ENCODE results near the gene ZNF77. TPM values are rescaled to one million over a fixed set of nuclear protein-coding genes. Genes with fewer than 3 reads are reported as not detected.
A peak's percentile ranks its signal among the peaks of the same experiment; 100 is the strongest.

ZNF77 gene
- total and polyA plus RNA-seq, 2 donors (not counting 1 experiment from before 2014, with no cell fraction given), result 4.0 to 6.4 TPM

DNA sequence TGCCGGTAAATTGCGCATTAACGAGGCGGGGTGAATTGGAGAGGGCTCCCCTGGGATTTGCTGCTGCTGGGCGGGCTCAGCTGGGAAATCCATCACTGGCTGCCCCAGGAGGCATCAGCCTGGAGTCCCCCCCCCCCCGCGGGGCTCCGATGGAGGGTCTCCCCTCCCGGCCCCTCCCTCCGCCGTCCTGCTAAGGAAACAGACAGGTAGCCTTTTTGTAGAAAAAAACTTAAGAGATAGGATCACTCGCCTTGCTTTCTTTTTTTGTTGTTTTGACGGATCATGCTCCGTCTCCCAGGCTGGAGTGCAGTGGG is 39.4 kb upstream of the ZNF77 start:
- Histone ChIP-seq H3K27me3 (replicated peaks in 1 of 4; ENCODE audit: control extremely low read depth in 1 of 4, control insufficient read depth in 3 of 4, insufficient read depth in 4 of 4, low read length in 3 of 4) (peaks cover 0 to 16% (median 2%) of the 10 kb centered on the region in 4 experiments), H3K4me3 (ENCODE audit: control extremely low read depth in 1 of 5, extremely low read depth in 1 of 5, insufficient read depth in 1 of 5, low read depth in 2 of 5, low read length in 4 of 5) (peak overlapping the region in 2 of 5 experiments; percentile 2 to 10), H3K27ac (ENCODE audit: low read length in 2 of 2) (no peak overlapping the region), H3K9ac (ENCODE audit: low read length) (peak overlapping the region; percentile 32), H3K4me2 (replicated peaks; ENCODE audit: low read depth, low read length, poor library complexity, severe bottlenecking) (peak overlapping the region; percentile 69), H3K36me3 (replicated peaks in 1 of 2; ENCODE audit: control extremely low read depth in 1 of 2, control insufficient read depth in 1 of 2, extremely low read depth in 1 of 2, insufficient read depth in 2 of 2, low read length in 1 of 2) (no peaks in the 10 kb centered on the region), H4K20me1 (ENCODE audit: control insufficient read depth, insufficient read depth, low read length, poor library complexity, severe bottlenecking) (no peaks in the 10 kb centered on the region), H3K9me3 (ENCODE audit: control extremely low read depth in 1 of 3, control insufficient read depth in 2 of 3, insufficient read depth in 1 of 3, low read length in 2 of 3) (no peaks in the 10 kb centered on the region), H3K4me1 (ENCODE audit: control insufficient read depth in 2 of 2, insufficient read depth in 2 of 2, low read length in 2 of 2) (peaks cover 14 to 22% of the 10 kb centered on the region in 2 donors), H2AFZ (ENCODE audit: insufficient read depth, low read depth, low read length, poor library complexity, severe bottlenecking) (peak overlapping the region; percentile 22), H3K79me2 (ENCODE audit: control insufficient read depth, insufficient read depth, low read length) (no peaks in the 10 kb centered on the region)
- CTCF ChIA-PET, result no interaction called here
- Mint-ChIP-seq H3K4me1 (peaks cover 13% of the 10 kb centered on the region), H3K27ac (no peak overlapping the region), H3K27me3 (peaks cover 9% of the 10 kb centered on the region), H3K4me3 (peak overlapping the region; percentile 47), H3K9me3 (ENCODE audit: insufficient read depth) (no peaks in the 10 kb centered on the region)
- 0% methylated on average over 6 of the region's 14 CpGs for whole genome bisulfite sequencing (ENCODE audit: insufficient coverage)
- intact Hi-C loops (cut with micrococcal nuclease), result no loop called here
- ATAC-seq (ENCODE audit: low read depth) (no peak), DNase-seq (no peak)
- POLR2A ChIA-PET, result no interaction called here
- TF ChIP-seq EZH2 (IDR thresholded peaks at IDR 0.05; ENCODE audit: borderline replicate concordance, insufficient read depth, low read depth, low read length, poor library complexity, severe bottlenecking), result no peak
- TF ChIP-seq, protein P1, sequence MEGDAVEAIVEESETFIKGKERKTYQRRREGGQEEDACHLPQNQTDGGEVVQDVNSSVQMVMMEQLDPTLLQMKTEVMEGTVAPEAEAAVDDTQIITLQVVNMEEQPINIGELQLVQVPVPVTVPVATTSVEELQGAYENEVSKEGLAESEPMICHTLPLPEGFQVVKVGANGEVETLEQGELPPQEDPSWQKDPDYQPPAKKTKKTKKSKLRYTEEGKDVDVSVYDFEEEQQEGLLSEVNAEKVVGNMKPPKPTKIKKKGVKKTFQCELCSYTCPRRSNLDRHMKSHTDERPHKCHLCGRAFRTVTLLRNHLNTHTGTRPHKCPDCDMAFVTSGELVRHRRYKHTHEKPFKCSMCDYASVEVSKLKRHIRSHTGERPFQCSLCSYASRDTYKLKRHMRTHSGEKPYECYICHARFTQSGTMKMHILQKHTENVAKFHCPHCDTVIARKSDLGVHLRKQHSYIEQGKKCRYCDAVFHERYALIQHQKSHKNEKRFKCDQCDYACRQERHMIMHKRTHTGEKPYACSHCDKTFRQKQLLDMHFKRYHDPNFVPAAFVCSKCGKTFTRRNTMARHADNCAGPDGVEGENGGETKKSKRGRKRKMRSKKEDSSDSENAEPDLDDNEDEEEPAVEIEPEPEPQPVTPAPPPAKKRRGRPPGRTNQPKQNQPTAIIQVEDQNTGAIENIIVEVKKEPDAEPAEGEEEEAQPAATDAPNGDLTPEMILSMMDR (IDR thresholded peaks at IDR 0.05), result no peak

DNA sequence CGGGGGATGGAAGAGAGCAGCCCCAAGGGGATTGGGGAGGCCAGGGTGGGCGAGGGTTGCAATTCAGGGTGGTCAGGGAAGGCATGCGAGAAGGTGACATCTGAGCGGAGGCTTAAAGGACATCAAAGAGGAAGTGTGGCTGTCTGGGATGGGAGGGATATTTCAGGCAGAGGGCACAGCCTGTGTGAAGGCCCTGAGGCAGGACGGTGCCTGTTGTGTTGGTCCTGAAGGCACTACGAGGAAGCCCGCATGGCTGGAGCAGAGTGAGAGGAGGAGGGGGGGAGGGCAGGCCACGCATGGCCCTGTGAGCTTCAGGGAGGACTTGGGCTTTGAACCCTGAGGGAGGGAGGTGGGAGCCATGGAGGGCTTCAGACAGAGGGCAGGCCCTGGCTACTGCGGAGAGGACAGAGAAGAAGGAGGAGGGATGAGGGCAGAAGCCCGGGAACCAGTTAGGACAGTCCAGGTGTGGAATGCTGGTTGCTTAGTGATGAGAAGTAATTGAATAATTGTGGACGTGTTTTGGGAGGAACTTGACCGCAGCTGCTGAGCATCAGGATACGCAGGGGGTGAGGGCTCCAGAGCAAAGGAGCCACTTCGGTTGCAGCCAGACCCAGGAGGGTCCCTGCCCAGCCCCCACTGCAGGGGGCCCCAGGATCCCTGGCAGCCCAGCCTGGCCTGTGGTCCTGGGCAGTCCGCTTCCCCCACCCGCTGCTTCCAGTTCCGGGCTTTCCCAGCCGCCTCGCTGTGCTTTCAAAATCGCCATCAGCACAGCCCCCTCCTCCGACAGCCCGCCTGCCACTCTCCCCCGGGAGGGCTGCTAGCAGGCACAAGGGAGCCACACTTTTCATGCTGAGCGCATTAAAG is 38.8 kb upstream of the ZNF77 start:
- Histone ChIP-seq H3K9me3 (ENCODE audit: control extremely low read depth in 1 of 3, control insufficient read depth in 2 of 3, insufficient read depth in 1 of 3, low read length in 2 of 3) (no peaks in the 10 kb centered on the region), H3K4me3 (ENCODE audit: control extremely low read depth in 1 of 5, extremely low read depth in 1 of 5, insufficient read depth in 1 of 5, low read depth in 2 of 5, low read length in 4 of 5) (peak overlapping the region in 2 of 5 experiments; percentile 2 to 10), H3K27me3 (replicated peaks in 1 of 4; ENCODE audit: control extremely low read depth in 1 of 4, control insufficient read depth in 3 of 4, insufficient read depth in 4 of 4, low read length in 3 of 4) (peaks cover 0 to 15% (median 2%) of the 10 kb centered on the region in 4 experiments), H3K36me3 (replicated peaks in 1 of 2; ENCODE audit: control extremely low read depth in 1 of 2, control insufficient read depth in 1 of 2, extremely low read depth in 1 of 2, insufficient read depth in 2 of 2, low read length in 1 of 2) (no peaks in the 10 kb centered on the region), H3K4me1 (ENCODE audit: control insufficient read depth in 2 of 2, insufficient read depth in 2 of 2, low read length in 2 of 2) (peaks cover 14 to 22% of the 10 kb centered on the region in 2 donors), H3K4me2 (replicated peaks; ENCODE audit: low read depth, low read length, poor library complexity, severe bottlenecking) (peak overlapping the region; percentile 69), H4K20me1 (ENCODE audit: control insufficient read depth, insufficient read depth, low read length, poor library complexity, severe bottlenecking) (no peaks in the 10 kb centered on the region), H3K9ac (ENCODE audit: low read length) (peak overlapping the region; percentile 32), H2AFZ (ENCODE audit: insufficient read depth, low read depth, low read length, poor library complexity, severe bottlenecking) (peak overlapping the region; percentile 22), H3K27ac (ENCODE audit: low read length in 2 of 2) (no peak overlapping the region), H3K79me2 (ENCODE audit: control insufficient read depth, insufficient read depth, low read length) (no peaks in the 10 kb centered on the region)
- ChIA-PET POLR2A (no interaction called here), CTCF (no interaction called here)
- ATAC-seq (ENCODE audit: low read depth), result peak; percentile 45
- WGBS (ENCODE audit: insufficient coverage), result 26% methylated on average over 23 of the region's 24 CpGs
- intact Hi-C loops (cut with micrococcal nuclease), result no loop called here
- DNase-seq, result peak; percentile 39
- peaks cover 9% of the 10 kb centered on the region for H3K27me3 Mint-ChIP-seq
- no peak overlapping the region for H3K27ac Mint-ChIP-seq
- peaks cover 13% of the 10 kb centered on the region for H3K4me1 Mint-ChIP-seq
- peak overlapping the region; percentile 47 for H3K4me3 Mint-ChIP-seq
- TF ChIP-seq, protein P1 (IDR thresholded peaks at IDR 0.05), result no peak
- no peak for TF ChIP-seq EZH2 (IDR thresholded peaks at IDR 0.05; ENCODE audit: borderline replicate concordance, insufficient read depth, low read depth, low read length, poor library complexity, severe bottlenecking)
- H3K9me3 Mint-ChIP-seq (ENCODE audit: insufficient read depth), result no peaks in the 10 kb centered on the region

All from B cell (primary cell).